RPMI7951 (cell line): ENCODE measurements around the gene DHDH. TPM values are rescaled to one million over a fixed set of nuclear protein-coding genes. Genes with fewer than 3 reads are reported as not detected.

Experiments
- DNase-seq: peaks from one replicate; pipeline ENCODE4 v3.0.0-alpha.2; 2012; ENCODE audit warnings: low read depth
- total RNA-seq: library from RNA; depleted of rRNA; stranded (reverse); fragments of >200 nt; shearing (Covaris generic); gene quantifications from 2 replicates; pipeline ENCODE4 v1.2.3, GENCODE V29; 2014

DHDH gene
- total RNA-seq, 1 experiment from 2014 or later, result not detected

- peak; percentile 51 for DNase-seq
Measured at GRCh38 chr19:48950159-48950558, 16.7 kb downstream of the DHDH start.

GRCh38 chr19:48950830-48951519 is 17.5 kb downstream of the DHDH start:
- DNase-seq, result no peak

GRCh38 chr19:48953141-48953540 is 19.6 kb downstream of the DHDH start:
- DNase-seq, result no peak

GRCh38 chr19:48953990-48954594 is 20.6 kb downstream of the DHDH start:
- DNase-seq, result no peak

GRCh38 chr19:48954595-48955307 is 21.3 kb downstream of the DHDH start, which contains the start of gene BAX:
Gene BAX (plus strand): TSS chr19:48954875. CDS start chr19:48954929, 54 bp downstream.
- DNase-seq, result peak; percentile 96

GRCh38 chr19:48955308-48955958 is 21.9 kb downstream of the DHDH start:
- no peak for DNase-seq

GRCh38 chr19:48958006-48958405 is 24.5 kb downstream of the DHDH start:
- DNase-seq, result no peak

- no peak for DNase-seq
Measured at GRCh38 chr19:48959341-48960239, 26.1 kb downstream of the DHDH start.

GRCh38 chr19:48961051-48961649 is 27.7 kb downstream of the DHDH start:
- no peak for DNase-seq

GRCh38 chr19:48961673-48962028 is 28.2 kb downstream of the DHDH start:
- no peak for DNase-seq

GRCh38 chr19:48962029-48962848 is 28.7 kb downstream of the DHDH start:
- DNase-seq, result peak; percentile 47

- no peak for DNase-seq
Measured at GRCh38 chr19:48962849-48963165, 29.3 kb downstream of the DHDH start.

- DNase-seq, result peak; percentile 84
Measured at GRCh38 chr19:48963371-48964204, 30.1 kb downstream of the DHDH start.

- DNase-seq, result no peak
Measured at GRCh38 chr19:48964205-48965039, 30.9 kb downstream of the DHDH start.

GRCh38 chr19:48965040-48965805 is 31.7 kb downstream of the DHDH start, which contains the start of gene FTL:
Gene FTL (plus strand): TSS chr19:48965309. CDS start chr19:48965508, 199 bp downstream.
- peak; percentile 96 for DNase-seq

GRCh38 chr19:48965806-48966540 is 32.5 kb downstream of the DHDH start:
- peak; percentile 83 for DNase-seq
